ENCODE data around the gene GTF3C1.

DNA sequence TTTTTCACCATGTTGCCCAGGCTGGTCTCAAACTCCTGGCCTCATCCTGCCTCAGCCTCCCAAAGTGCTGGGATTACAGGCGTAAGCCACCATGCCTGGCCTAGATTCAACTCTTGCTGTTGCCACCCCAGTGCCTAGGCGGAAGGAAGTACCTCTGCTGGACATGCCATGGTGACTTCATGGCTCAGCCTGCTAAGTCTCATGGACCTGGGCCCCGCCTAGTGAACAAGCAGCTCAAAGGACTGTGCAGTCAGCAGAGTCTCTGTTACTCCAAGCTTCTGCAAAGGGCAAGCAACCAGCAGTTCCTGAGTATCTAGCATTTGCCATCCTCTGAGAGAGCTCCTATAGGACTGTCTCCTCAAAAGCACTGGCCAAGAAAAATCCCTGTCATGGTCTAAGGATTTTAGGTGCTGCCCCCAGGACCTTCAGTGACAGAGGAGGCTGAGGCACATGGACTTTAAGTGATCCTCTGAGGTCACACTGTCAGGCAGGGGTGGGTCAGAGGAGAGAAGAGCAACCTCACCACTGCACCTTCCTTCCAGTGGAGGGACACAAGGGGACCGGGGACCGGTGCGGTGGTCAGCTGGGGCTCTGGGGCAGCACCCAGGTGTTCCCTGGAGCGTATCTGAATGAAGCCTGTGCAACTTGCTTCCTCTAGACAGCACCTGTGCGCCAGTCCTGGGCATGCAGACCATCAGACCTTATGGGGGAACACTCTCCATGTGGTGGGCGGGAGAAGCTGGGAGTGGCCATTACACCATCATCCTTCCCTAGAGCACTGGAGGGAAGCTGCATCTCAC lies 76.4 kb downstream of the GTF3C1 start:
- TF ChIP-seq, protein P1, sequence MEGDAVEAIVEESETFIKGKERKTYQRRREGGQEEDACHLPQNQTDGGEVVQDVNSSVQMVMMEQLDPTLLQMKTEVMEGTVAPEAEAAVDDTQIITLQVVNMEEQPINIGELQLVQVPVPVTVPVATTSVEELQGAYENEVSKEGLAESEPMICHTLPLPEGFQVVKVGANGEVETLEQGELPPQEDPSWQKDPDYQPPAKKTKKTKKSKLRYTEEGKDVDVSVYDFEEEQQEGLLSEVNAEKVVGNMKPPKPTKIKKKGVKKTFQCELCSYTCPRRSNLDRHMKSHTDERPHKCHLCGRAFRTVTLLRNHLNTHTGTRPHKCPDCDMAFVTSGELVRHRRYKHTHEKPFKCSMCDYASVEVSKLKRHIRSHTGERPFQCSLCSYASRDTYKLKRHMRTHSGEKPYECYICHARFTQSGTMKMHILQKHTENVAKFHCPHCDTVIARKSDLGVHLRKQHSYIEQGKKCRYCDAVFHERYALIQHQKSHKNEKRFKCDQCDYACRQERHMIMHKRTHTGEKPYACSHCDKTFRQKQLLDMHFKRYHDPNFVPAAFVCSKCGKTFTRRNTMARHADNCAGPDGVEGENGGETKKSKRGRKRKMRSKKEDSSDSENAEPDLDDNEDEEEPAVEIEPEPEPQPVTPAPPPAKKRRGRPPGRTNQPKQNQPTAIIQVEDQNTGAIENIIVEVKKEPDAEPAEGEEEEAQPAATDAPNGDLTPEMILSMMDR (conservative IDR thresholded peaks at IDR 0.05 in 1 of 2, IDR thresholded peaks at IDR 0.05 in 1 of 2; ENCODE audit: extremely low read depth in 1 of 2, insufficient read depth in 1 of 2, low read depth in 1 of 2, low read length in 2 of 2): no peak
- TF ChIP-seq EZH2 (IDR thresholded peaks at IDR 0.05; ENCODE audit: borderline replicate concordance, low read length): no peak

Measured in mammary epithelial cell (primary cell).